Lower leg skin (tissue), 3 donors: ENCODE measurements around the gene IRGQ.

Experiments used
- CTCF ChIP-seq, 3 donors: fragments of 450-650 bp; IDR thresholded peaks; one replicate each; pipeline ENCODE4 v1.5.1; 2016; ENCODE audit warnings: antibody characterized with exemption in 3 of 3, mild to moderate bottlenecking in 3 of 3, moderate library complexity in 2 of 3
- POLR2A ChIP-seq, 2 donors: fragments of 450-650 bp; IDR thresholded peaks; one replicate each; pipeline ENCODE4 v1.6.1; 2016 to 2017; ENCODE audit warnings: antibody characterized with exemption in 2 of 2, mild to moderate bottlenecking in 1 of 2, moderate library complexity in 1 of 2

GRCh38 chr19:43584484-43584883 is 11.4 kb downstream of the IRGQ start:
- no peak for TF ChIP-seq POLR2A (IDR thresholded peaks at IDR 0.05)
- no peak for TF ChIP-seq CTCF (IDR thresholded peaks at IDR 0.05)
